ENCODE data around the gene PLB1.

GRCh38 chr2:28486526-28486925 lies 9.3 kb upstream of the PLB1 start:
- TF ChIP-seq CTCF (conservative IDR thresholded peaks at IDR 0.05), result no peak
- no peak for TF ChIP-seq ZFX (IDR thresholded peaks at IDR 0.05)
